Endodermal cell (in vitro differentiated cells): ENCODE results near the gene CDC42EP1. TPM values are rescaled to one million over a fixed set of nuclear protein-coding genes. Genes with fewer than 3 reads are reported as not detected.
A peak's percentile ranks its signal among the peaks of the same experiment; 100 is the strongest.

Experiments used
- DNase-seq: peaks from one replicate; pipeline ENCODE4 v3.0.0-alpha.2; 2017
- H3K27ac ChIP-seq: 2 replicates; pipeline ENCODE4 v1.5.1; 2013; ENCODE audit warnings: mild to moderate bottlenecking, low read depth, low read length, moderate library complexity
- H3K27me3 ChIP-seq: 2 replicates; pipeline ENCODE4 v1.6.1; 2013; ENCODE audit warnings: mild to moderate bottlenecking, low read length, moderate library complexity; ENCODE audit not compliant: insufficient read depth, control insufficient read depth, poor library complexity, severe bottlenecking
- H3K36me3 ChIP-seq: 2 replicates; pipeline ENCODE4 v1.7.0; 2013; ENCODE audit warnings: mild to moderate bottlenecking, low read length, moderate library complexity; ENCODE audit not compliant: control insufficient read depth, insufficient read depth
- H3K4me1 ChIP-seq: one replicate; pipeline ENCODE4 v1.7.0; 2013; ENCODE audit warnings: low read length; ENCODE audit not compliant: control insufficient read depth, insufficient read depth
- H3K4me3 ChIP-seq: 2 replicates; pipeline ENCODE4 v1.5.1; 2013; ENCODE audit warnings: mild to moderate bottlenecking, low read length, moderate library complexity
- H3K9ac ChIP-seq: 2 replicates; pipeline ENCODE4 v1.6.1; 2013; ENCODE audit warnings: mild to moderate bottlenecking, low read length, moderate library complexity; ENCODE audit not compliant: poor library complexity, severe bottlenecking; ENCODE audit errors: extremely low read depth
- H3K9me3 ChIP-seq: 2 replicates; pipeline ENCODE4 v1.6.1; 2013; ENCODE audit warnings: mild to moderate bottlenecking, low read length, moderate library complexity; ENCODE audit not compliant: control insufficient read depth
- H3K27ac Mint-ChIP-seq: 2 replicates; pipeline ENCODE4 v1.8.0; 2020; ENCODE audit warnings: mixed read lengths
- H3K27me3 Mint-ChIP-seq: 2 replicates; pipeline ENCODE4 v1.8.0; 2021; ENCODE audit warnings: mild to moderate bottlenecking, mixed read lengths; ENCODE audit not compliant: insufficient read depth
- H3K36me3 Mint-ChIP-seq: 2 replicates; pipeline ENCODE4 v1.8.0; 2020; ENCODE audit warnings: low read depth, mixed read lengths
- H3K4me1 Mint-ChIP-seq: 2 replicates; pipeline ENCODE4 v1.8.0; 2020; ENCODE audit warnings: mixed read lengths
- H3K4me3 Mint-ChIP-seq: 2 replicates; pipeline ENCODE4 v1.8.0; 2020; ENCODE audit warnings: mild to moderate bottlenecking, moderate library complexity, mixed read lengths
- H3K9me3 Mint-ChIP-seq: 2 replicates; pipeline ENCODE4 v1.8.0; 2020; ENCODE audit warnings: mild to moderate bottlenecking, mixed read lengths
- CTCF ChIP-seq: fragments of 200-600 bp; sonication (generic); conservative IDR thresholded peaks from 2 replicates; pipeline ENCODE4 v1.5.0; 2021; ENCODE audit warnings: antibody characterized with exemption, mild to moderate bottlenecking
- WGBS, 2 experiments: methylation state at CpG; one replicate each; pipeline versions ENCODE4 v1.1.5 to v1.1.7; 2013; ENCODE audit warnings: missing lambda C conversion rate in 2 of 2, mixed read lengths in 1 of 2; ENCODE audit not compliant: insufficient coverage in 1 of 2, insufficient read length in 1 of 2; 5-methylcytosine and 5-hydroxymethylcytosine counted together
- total RNA-seq, 2 donors: library from RNA; stranded (reverse); fragmentation: NEBNext Ultra II Directional in 1 of 2; extraction: Animal tissue kit (Norgen Biotek cat#: 25700) in 1 of 2; gene quantifications; 2 replicates in 1 of 2; 3 replicates in 1 of 2; pipeline ENCODE4 v1.2.1, GENCODE V29; 2021

Gene CDC42EP1
- total RNA-seq, 2 donors from 2014 or later = 45.0 to 45.1 TPM

DNA sequence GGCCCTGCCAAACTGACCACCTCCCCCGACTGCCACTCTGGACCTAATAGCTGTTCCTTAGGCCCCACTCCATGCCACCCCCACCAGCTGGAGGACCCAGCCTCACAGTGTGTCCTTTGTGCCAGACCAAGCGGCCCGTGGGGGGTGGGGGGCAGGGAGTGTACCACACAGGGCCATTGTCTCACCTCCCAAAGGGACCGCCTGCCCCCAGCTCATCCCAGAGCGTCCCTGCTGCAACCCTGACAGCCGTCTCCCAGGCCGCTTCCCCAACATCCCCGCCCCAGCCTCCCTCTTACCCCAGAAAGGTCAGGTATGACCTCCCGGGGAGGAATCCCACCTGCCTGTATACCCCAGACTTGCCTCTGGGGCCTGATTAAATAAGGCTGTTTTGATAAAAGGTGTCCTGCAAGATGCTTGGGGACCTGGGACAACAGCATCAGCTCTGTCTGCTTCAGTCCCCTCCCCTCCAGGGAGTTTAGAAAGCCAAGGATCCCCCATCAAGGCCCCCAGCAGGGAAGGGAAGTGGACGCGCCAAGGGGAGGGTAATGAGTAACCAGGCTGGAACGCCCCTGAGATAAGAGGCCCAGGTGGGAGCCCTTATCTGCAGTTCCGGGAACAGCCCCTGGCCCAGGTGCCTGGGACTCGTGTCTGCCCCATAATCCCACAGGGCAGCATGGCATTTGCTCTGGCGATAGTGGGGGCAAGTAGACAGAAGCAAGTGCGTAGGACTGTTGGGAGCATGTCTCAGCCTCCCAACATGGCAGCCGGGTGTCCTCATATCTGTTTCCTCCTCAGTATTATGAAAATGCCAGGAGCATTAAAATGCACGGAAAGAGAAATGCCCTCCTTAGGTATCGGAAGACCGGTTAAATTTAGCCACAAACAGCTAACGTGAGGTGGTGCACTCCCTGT, 9.0 kb downstream of the CDC42EP1 start:
- peak; percentile 96 for DNase-seq
- Histone ChIP-seq H3K27me3 (no peaks in the 10 kb centered on the region), H3K4me1 (peaks cover 38% of the 10 kb centered on the region), H3K36me3 (peaks cover 22% of the 10 kb centered on the region), H3K4me3 (peak overlapping the region; percentile 54), H3K9me3 (no peaks in the 10 kb centered on the region), H3K27ac (peak overlapping the region; percentile 19), H3K9ac (peak overlapping the region; percentile 31)
- 38 to 66% methylated on average over 8 to 21 of the region's 21 CpGs for WGBS, 2 experiments
- Mint-ChIP-seq H3K9me3 (no peaks in the 10 kb centered on the region), H3K27ac (peak overlapping the region; percentile 96), H3K27me3 (no peaks in the 10 kb centered on the region), H3K36me3 (peaks cover 15% of the 10 kb centered on the region), H3K4me1 (peaks cover 36% of the 10 kb centered on the region), H3K4me3 (peak overlapping the region; percentile 36)
- TF ChIP-seq CTCF = peak; percentile 52

DNA sequence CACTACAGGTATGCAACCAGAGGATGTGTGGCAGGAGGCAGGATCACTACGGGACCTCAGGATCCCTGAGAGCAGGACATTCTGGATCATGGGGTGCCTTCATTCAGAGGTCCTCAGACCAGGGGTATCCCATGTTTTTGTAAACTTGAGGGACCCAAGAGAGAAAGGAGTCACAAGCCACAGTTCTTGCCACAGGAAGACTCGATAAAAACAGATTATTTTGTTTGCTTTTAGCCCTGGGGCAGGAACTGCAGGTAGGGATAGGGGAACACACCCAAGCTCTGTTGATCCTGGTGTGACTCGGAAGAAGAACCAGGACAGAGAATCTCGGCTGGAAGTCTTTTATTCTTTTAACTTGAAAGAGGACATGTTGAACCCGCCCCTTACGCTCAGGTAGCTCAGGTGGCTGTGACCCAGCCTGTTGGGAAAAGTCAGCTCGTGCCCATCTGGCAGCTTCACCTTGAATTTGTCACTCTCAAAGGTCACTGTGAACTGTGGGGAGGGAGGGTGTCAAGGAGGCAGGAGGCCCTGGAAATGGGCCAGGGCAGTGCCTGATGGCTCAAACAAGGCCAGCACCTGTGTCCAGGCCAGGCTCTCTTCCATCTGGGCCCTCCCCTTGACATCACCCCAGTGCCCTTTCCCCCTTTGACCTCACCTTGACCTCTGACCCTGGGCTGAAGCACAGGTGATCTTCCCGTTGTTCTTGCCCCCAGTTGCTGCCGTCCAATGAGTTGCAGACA, 9.8 kb downstream of the CDC42EP1 start:
- Histone ChIP-seq H3K9me3 (no peaks in the 10 kb centered on the region), H3K27me3 (no peaks in the 10 kb centered on the region), H3K4me1 (peaks cover 37% of the 10 kb centered on the region), H3K36me3 (peaks cover 18% of the 10 kb centered on the region), H3K4me3 (peak overlapping the region; percentile 54), H3K27ac (no peak overlapping the region), H3K9ac (peak overlapping the region; percentile 31)
- WGBS, 2 experiments = 62 to 87% methylated on average over 6 to 9 of the region's 9 CpGs
- H3K4me1 Mint-ChIP-seq = peaks cover 32% of the 10 kb centered on the region
- H3K4me3 Mint-ChIP-seq = peak overlapping the region; percentile 36
- DNase-seq = no peak
- no peak for TF ChIP-seq CTCF
- H3K27me3 Mint-ChIP-seq = no peaks in the 10 kb centered on the region
- peak overlapping the region; percentile 96 for H3K27ac Mint-ChIP-seq
- no peaks in the 10 kb centered on the region for H3K9me3 Mint-ChIP-seq
- peaks cover 15% of the 10 kb centered on the region for H3K36me3 Mint-ChIP-seq

DNA sequence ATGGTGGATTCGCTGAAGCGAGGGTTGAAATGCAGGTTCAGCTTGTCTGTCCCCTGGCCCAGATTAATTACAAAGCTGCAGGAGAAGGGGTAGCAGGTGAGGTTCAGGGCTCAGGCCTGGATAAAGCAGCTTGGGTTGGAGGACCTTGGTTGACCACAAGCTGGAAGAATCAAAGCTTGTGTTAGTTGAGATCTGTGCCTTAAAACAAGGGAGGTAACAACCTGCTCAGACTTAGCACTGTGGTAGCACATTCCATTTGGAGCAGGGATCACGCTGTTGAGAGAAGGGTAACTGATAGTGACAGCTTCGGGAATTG, 10.3 kb downstream of the CDC42EP1 start:
- no peak for TF ChIP-seq CTCF
- Histone ChIP-seq H3K4me1 (peaks cover 37% of the 10 kb centered on the region), H3K27ac (no peak overlapping the region), H3K9me3 (no peaks in the 10 kb centered on the region), H3K9ac (peak overlapping the region; percentile 13), H3K27me3 (no peaks in the 10 kb centered on the region), H3K36me3 (peaks cover 18% of the 10 kb centered on the region), H3K4me3 (no peak overlapping the region)
- H3K4me3 Mint-ChIP-seq = peak overlapping the region; percentile 36
- H3K27ac Mint-ChIP-seq = peak overlapping the region; percentile 96
- H3K27me3 Mint-ChIP-seq = no peaks in the 10 kb centered on the region
- H3K4me1 Mint-ChIP-seq = peaks cover 32% of the 10 kb centered on the region
- 86 to 100% methylated on average over 1 to 4 of the region's 4 CpGs for WGBS, 2 experiments
- H3K36me3 Mint-ChIP-seq = peaks cover 15% of the 10 kb centered on the region
- no peak for DNase-seq
- no peaks in the 10 kb centered on the region for H3K9me3 Mint-ChIP-seq
